ENCODE results near the gene RBBP8.

RBBP8 gene

GRCh38 chr18:23049698-23050373 lies 116.7 kb downstream of the RBBP8 start:
- no peaks in the 10 kb centered on the region for H3K79me2 ChIP-seq (ENCODE audit: insufficient read depth, low read length)
- H3K4me3 ChIP-seq (ENCODE audit: low read depth in 1 of 2, low read length in 2 of 2) = no peak overlapping the region
- no peaks in the 10 kb centered on the region for H3K9me3 ChIP-seq (ENCODE audit: insufficient read depth, low read length, severe bottlenecking)
- H3K4me2 ChIP-seq (ENCODE audit: insufficient read depth, low read length) = peak overlapping the region; percentile 23; the same call in 1 of the 2 replicates
- H3K27me3 ChIP-seq (ENCODE audit: insufficient read depth, low read length, poor library complexity) = no peaks in the 10 kb centered on the region
- H3K9ac ChIP-seq (ENCODE audit: low read depth, low read length) = no peak overlapping the region
- ATAC-seq (ENCODE audit: insufficient read depth, low read depth) (peak; percentile 77), DNase-seq (no peak)
- no peaks in the 10 kb centered on the region for H4K20me1 ChIP-seq (ENCODE audit: insufficient read depth, low read length)
- H3K4me1 ChIP-seq (ENCODE audit: insufficient read depth, low read length) = peaks cover 11% of the 10 kb centered on the region
- H3K27ac ChIP-seq (ENCODE audit: low read length) = peak overlapping the region; percentile 59
- peak overlapping the region; percentile 59 for H2AFZ ChIP-seq (ENCODE audit: low read depth, low read length)
- H3K36me3 ChIP-seq (ENCODE audit: insufficient read depth, low read length) = no peaks in the 10 kb centered on the region
- TF ChIP-seq CTCF (IDR thresholded peaks at IDR 0.05; ENCODE audit: borderline replicate concordance, extremely low read depth, low read length, poor library complexity, severe bottlenecking) = no peak
- TF ChIP-seq EZH2 (IDR thresholded peaks at IDR 0.05; ENCODE audit: borderline replicate concordance, low read depth, low read length, severe bottlenecking) = no peak

GRCh38 chr18:23053776-23054457 lies 120.8 kb downstream of the RBBP8 start:
- ATAC-seq (ENCODE audit: insufficient read depth, low read depth) (no peak), DNase-seq (no peak)
- H3K27me3 ChIP-seq (ENCODE audit: insufficient read depth, low read length, poor library complexity) = no peaks in the 10 kb centered on the region
- no peaks in the 10 kb centered on the region for H3K79me2 ChIP-seq (ENCODE audit: insufficient read depth, low read length)
- H3K4me3 ChIP-seq (ENCODE audit: low read depth in 1 of 2, low read length in 2 of 2) = no peak overlapping the region
- no peak overlapping the region for H3K4me2 ChIP-seq (ENCODE audit: insufficient read depth, low read length)
- H3K36me3 ChIP-seq (ENCODE audit: insufficient read depth, low read length) = no peaks in the 10 kb centered on the region
- H3K9ac ChIP-seq (ENCODE audit: low read depth, low read length) = no peak overlapping the region
- H3K9me3 ChIP-seq (ENCODE audit: insufficient read depth, low read length, severe bottlenecking) = no peaks in the 10 kb centered on the region
- TF ChIP-seq CTCF (IDR thresholded peaks at IDR 0.05; ENCODE audit: borderline replicate concordance, extremely low read depth, low read length, poor library complexity, severe bottlenecking) (no peak), EZH2 (IDR thresholded peaks at IDR 0.05; ENCODE audit: borderline replicate concordance, low read depth, low read length, severe bottlenecking) (no peak)
- no peak overlapping the region for H2AFZ ChIP-seq (ENCODE audit: low read depth, low read length)
- no peaks in the 10 kb centered on the region for H4K20me1 ChIP-seq (ENCODE audit: insufficient read depth, low read length)
- H3K4me1 ChIP-seq (ENCODE audit: insufficient read depth, low read length) = peaks cover 11% of the 10 kb centered on the region
- no peak overlapping the region for H3K27ac ChIP-seq (ENCODE audit: low read length)

GRCh38 chr18:23054553-23054952 lies 121.4 kb downstream of the RBBP8 start:
- no peak for DNase-seq
- no peak for ATAC-seq (ENCODE audit: insufficient read depth, low read depth)
- H2AFZ ChIP-seq (ENCODE audit: low read depth, low read length) = no peak overlapping the region
- no peaks in the 10 kb centered on the region for H3K79me2 ChIP-seq (ENCODE audit: insufficient read depth, low read length)
- H3K27ac ChIP-seq (ENCODE audit: low read length) = no peak overlapping the region
- no peaks in the 10 kb centered on the region for H4K20me1 ChIP-seq (ENCODE audit: insufficient read depth, low read length)
- H3K4me3 ChIP-seq (ENCODE audit: low read depth in 1 of 2, low read length in 2 of 2) = no peak overlapping the region
- no peaks in the 10 kb centered on the region for H3K36me3 ChIP-seq (ENCODE audit: insufficient read depth, low read length)
- H3K4me1 ChIP-seq (ENCODE audit: insufficient read depth, low read length) = peaks cover 7% of the 10 kb centered on the region
- H3K27me3 ChIP-seq (ENCODE audit: insufficient read depth, low read length, poor library complexity) = no peaks in the 10 kb centered on the region
- no peak overlapping the region for H3K4me2 ChIP-seq (ENCODE audit: insufficient read depth, low read length)
- no peak overlapping the region for H3K9ac ChIP-seq (ENCODE audit: low read depth, low read length)
- no peaks in the 10 kb centered on the region for H3K9me3 ChIP-seq (ENCODE audit: insufficient read depth, low read length, severe bottlenecking)
- TF ChIP-seq CTCF (IDR thresholded peaks at IDR 0.05; ENCODE audit: borderline replicate concordance, extremely low read depth, low read length, poor library complexity, severe bottlenecking) (no peak), EZH2 (IDR thresholded peaks at IDR 0.05; ENCODE audit: borderline replicate concordance, low read depth, low read length, severe bottlenecking) (no peak)

Measured in DND-41 (cell line).